ENCODE measurements around the gene ETDC. TPM values are rescaled to one million over a fixed set of nuclear protein-coding genes. Genes with fewer than 3 reads are reported as not detected.

ETDC gene
- total RNA-seq, 1 donor from 2014 or later = not detected

DNA sequence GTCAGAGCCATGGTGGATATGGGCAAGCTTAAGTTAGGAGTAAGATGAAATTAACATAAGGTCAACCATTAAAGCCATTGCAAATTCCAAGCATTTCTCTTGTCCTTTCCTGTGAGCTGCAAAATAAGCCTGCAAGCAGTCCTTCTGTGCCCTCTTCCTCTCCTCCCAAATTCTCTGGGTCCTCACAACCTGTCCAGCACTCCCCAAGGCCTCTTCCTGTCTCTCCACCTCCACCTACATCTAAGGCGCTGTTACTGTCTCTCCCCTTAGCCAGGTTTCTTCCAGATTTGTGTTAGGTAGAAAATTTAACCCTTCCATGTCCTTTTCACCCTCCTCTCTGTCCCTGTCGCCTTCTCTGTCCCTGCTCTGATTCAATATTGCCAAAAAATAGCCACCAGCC lies 22.2 kb downstream of the ETDC start:
- ATAC-seq = no peak
- intact Hi-C loops (cut with DNase I) = no loop called here
- no peak for DNase-seq (ENCODE audit: low spot score)

DNA sequence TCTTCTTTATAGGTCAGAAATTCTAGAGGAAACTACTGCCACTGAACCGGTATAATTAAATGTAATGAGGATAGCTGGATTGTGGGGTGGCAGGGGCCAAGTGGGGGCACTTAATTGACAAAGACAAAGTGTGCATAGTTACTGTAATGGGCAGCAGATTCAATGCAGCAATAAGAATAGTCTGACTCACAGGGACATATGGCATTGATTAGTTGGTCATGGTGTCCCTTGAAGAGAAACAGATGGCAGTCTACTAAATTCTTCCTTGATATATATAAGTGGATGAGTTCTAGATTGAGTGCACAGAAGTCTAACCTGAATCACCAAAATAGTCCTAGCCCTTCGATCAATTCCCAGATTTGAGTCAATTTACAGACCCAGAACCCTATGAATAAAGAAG lies 31.6 kb downstream of the ETDC start:
- ATAC-seq (no peak), DNase-seq (ENCODE audit: low spot score) (no peak)
- intact Hi-C loops (cut with DNase I) = no loop called here

DNA sequence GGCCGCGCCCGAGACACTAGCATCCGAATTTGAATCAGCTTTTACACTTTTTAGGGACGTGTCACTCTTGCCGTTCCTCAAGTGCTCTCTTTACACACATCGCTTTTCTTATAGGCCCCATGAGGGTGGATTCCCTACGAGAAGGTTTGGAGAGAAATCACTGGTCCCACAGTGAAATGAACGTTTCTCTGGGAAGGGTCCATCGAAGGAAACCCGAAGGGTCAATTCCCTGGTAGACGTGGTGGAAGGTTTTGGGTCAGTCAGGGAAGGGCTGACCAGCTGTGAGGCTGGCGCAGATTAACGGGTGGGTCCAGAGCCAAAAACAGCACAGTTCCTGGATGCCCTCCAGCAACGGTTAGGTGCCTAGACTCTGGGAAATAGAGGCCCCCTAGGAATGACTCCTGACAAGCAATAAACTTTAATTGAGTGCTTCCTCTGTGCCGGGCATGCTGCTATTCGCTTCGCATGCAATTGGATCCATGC lies 35.9 kb downstream of the ETDC start:
- ATAC-seq (peak; percentile 37), DNase-seq (ENCODE audit: low spot score) (peak; percentile 65)
- intact Hi-C loops (cut with DNase I) = no loop called here

DNA sequence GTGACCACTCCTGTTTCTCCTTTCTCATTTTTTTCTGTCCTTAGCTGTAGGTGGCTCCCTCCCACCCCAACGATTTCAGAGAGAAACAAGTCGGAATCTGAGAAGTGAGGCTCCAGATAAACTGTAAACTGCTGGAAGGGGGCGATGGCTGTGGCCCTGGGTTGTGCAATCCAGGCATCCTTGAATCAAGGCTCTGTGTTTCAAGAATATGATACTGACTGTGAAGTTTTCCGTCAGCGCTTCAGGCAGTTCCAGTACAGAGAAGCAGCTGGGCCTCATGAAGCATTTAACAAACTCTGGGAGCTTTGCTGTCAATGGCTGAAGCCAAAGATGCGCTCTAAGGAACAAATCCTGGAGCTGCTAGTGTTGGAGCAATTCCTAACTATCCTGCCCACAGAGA lies 37.7 kb downstream of the ETDC start:
- intact Hi-C loops (cut with DNase I) = no loop called here
- DNase-seq (ENCODE audit: low spot score) (no peak), ATAC-seq (no peak)

DNA sequence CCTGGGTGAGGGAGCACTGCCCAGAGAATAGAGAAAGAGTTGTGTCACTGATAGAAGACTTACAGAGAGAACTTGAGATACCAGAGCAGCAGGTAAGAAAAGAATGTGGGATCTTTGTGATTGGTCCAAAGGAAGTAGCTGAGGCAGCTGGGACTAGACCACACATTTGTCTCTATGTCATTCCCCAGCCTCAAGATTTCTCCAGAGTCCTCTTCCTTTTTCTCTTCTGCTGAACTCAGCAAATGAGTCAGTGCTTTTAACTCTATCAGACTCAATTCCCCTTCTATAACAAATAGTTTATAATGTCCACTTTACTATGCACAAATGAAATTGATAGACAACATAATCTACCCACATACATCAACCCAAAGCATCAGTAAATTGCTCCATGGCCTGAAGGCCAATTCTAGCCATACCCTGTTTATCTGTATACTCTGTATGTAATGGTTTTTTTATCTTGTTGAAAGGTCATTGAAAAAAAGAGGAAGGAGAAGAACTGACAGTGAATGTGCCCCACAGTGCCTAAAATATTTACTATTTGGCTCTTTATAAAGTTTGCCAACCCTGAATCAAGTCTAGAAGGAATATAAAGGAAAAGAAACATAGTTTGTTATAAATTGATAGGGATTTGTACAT lies 38.2 kb downstream of the ETDC start:
- ATAC-seq (no peak), DNase-seq (ENCODE audit: low spot score) (no peak)
- intact Hi-C loops (cut with DNase I) = no loop called here

DNA sequence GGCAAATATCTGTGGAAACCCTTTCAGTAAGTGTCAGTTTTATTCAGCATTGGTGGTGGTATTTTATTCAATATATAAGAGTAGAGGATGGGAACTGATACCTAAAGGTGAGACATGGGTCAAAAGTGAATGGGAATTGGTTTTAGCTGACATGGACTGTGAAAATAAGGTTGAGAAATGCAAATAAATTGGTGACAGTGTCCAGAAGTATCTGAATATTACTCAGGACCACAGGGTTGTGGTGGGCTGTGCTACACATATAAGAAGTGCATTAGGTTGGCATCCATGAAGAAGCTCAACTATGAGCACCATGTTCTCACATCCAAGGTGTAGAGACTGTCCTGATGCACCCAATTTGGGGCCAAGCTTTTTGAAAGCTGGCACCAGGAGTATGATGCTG lies 45.0 kb downstream of the ETDC start:
- intact Hi-C loops (cut with DNase I) = no loop called here
- DNase-seq (ENCODE audit: low spot score) (no peak), ATAC-seq (no peak)

Other genes with a start within 250 kb of the ETDC start
- gene SMIM10L2B, start 210.8 kb upstream of the ETDC start, total RNA-seq = 4.8 TPM
- not detected for gene ETDB, start 189.0 kb upstream of the ETDC start, total RNA-seq
- gene CT55, start 138.1 kb upstream of the ETDC start, total RNA-seq = not detected
- not detected for gene ETDA, start 57.4 kb upstream of the ETDC start, total RNA-seq
- gene ZNF75D, start 34.6 kb downstream of the ETDC start, total RNA-seq = 10.3 TPM
- 13.1 TPM for gene ZNF449, start 35.3 kb downstream of the ETDC start, total RNA-seq
- 2.7 TPM for gene SMIM10L2A, start 112.5 kb downstream of the ETDC start, total RNA-seq
- 11.8 TPM for gene INTS6L, start 211.2 kb downstream of the ETDC start, total RNA-seq

Data from sciatic nerve (tissue), 2 donors.